Neuronal stem cell (in vitro differentiated cells): ENCODE data around the gene ABCC8.
A peak's percentile ranks its signal among the peaks of the same experiment; 100 is the strongest.

ENCODE experiments used
- DNase-seq: peaks from one replicate; pipeline ENCODE4 v3.0.0-alpha.2; 2013; ENCODE audit warnings: low spot score
- H2AFZ ChIP-seq: one replicate; pipeline ENCODE4 v1.6.1; 2013; ENCODE audit warnings: mild to moderate bottlenecking, low read length, inconsistent platforms
- H2AK5ac ChIP-seq: 2 replicates; pipeline ENCODE4 v1.6.1; 2013; ENCODE audit warnings: low read depth, mild to moderate bottlenecking, inconsistent platforms, low read length, moderate library complexity, mixed read lengths
- H2BK120ac ChIP-seq: 2 replicates; pipeline ENCODE4 v1.6.1; 2013; ENCODE audit warnings: low read depth, mild to moderate bottlenecking, inconsistent platforms, low read length, moderate library complexity, mixed read lengths
- H2BK12ac ChIP-seq: one replicate; pipeline ENCODE4 v1.6.1; 2013; ENCODE audit warnings: low read length, inconsistent platforms
- H2BK15ac ChIP-seq: 2 replicates; pipeline ENCODE4 v1.6.1; 2013; ENCODE audit warnings: mild to moderate bottlenecking, low read length, inconsistent platforms, mixed read lengths
- H2BK5ac ChIP-seq: one replicate; pipeline ENCODE4 v1.6.1; 2013; ENCODE audit warnings: inconsistent platforms, mild to moderate bottlenecking, low read length, moderate library complexity
- H3K14ac ChIP-seq: one replicate; pipeline ENCODE4 v1.6.1; 2013; ENCODE audit warnings: low read length, inconsistent platforms
- H3K18ac ChIP-seq: 2 replicates; pipeline ENCODE4 v1.6.1; 2013; ENCODE audit warnings: low read length, inconsistent platforms
- H3K23ac ChIP-seq: 2 replicates; pipeline ENCODE4 v1.6.1; 2013; ENCODE audit warnings: low read depth, mild to moderate bottlenecking, mixed read lengths, low read length, inconsistent platforms; ENCODE audit not compliant: poor library complexity
- H3K27ac ChIP-seq: replicated peaks from 3 replicates; pipeline ENCODE4 v1.5.1; 2013; ENCODE audit warnings: low read length, inconsistent platforms
- H3K27me3 ChIP-seq, 3 experiments: 2 replicates each; pipeline ENCODE4 v1.6.1; 2013; ENCODE audit warnings: low read length in 3 of 3, mild to moderate bottlenecking in 2 of 3, inconsistent platforms in 1 of 3, low read depth in 1 of 3, mixed read lengths in 1 of 3, moderate library complexity in 1 of 3; ENCODE audit not compliant: control insufficient read depth in 3 of 3, insufficient read depth in 3 of 3
- H3K36me3 ChIP-seq, 2 donors: replicated peaks in 1 of 2; 2 replicates each; pipeline ENCODE4 v1.6.1; 2013; ENCODE audit warnings: low read length in 2 of 2; ENCODE audit not compliant: control insufficient read depth in 2 of 2, insufficient read depth in 2 of 2
- H3K4ac ChIP-seq: 2 replicates; pipeline ENCODE4 v1.6.1; 2013; ENCODE audit warnings: inconsistent platforms, mild to moderate bottlenecking, low read length, moderate library complexity
- H3K4me1 ChIP-seq, 2 donors: 1 replicate in 1 of 2; 2 replicates in 1 of 2; pipeline ENCODE4 v1.6.1; 2013; ENCODE audit warnings: low read length in 2 of 2, low read depth in 1 of 2; ENCODE audit not compliant: control insufficient read depth in 2 of 2, insufficient read depth in 1 of 2
- H3K4me2 ChIP-seq: one replicate; pipeline ENCODE4 v1.6.1; 2013; ENCODE audit warnings: mild to moderate bottlenecking, low read length, inconsistent platforms; ENCODE audit not compliant: insufficient read depth, poor library complexity, severe bottlenecking
- H3K4me3 ChIP-seq, 2 donors: 2 replicates each; pipeline ENCODE4 v1.5.1; 2013; ENCODE audit warnings: low read length in 2 of 2, mild to moderate bottlenecking in 2 of 2, inconsistent platforms in 1 of 2, moderate library complexity in 1 of 2
- H3K79me1 ChIP-seq: one replicate; pipeline ENCODE4 v1.6.1; 2013; ENCODE audit warnings: low read depth, mild to moderate bottlenecking, inconsistent platforms, low read length, moderate library complexity
- H3K9ac ChIP-seq: one replicate; pipeline ENCODE4 v1.6.1; 2013; ENCODE audit warnings: mild to moderate bottlenecking, low read depth, low read length, inconsistent platforms; ENCODE audit not compliant: poor library complexity
- H3K9me3 ChIP-seq, 2 donors: replicated peaks in 1 of 2; 2 replicates each; pipeline versions ENCODE3 to v1.6.1; 2013; ENCODE audit warnings: low read length in 2 of 2, mild to moderate bottlenecking in 2 of 2, inconsistent platforms in 1 of 2, low read depth in 1 of 2, mixed read lengths in 1 of 2, moderate library complexity in 1 of 2; ENCODE audit not compliant: control insufficient read depth in 2 of 2, insufficient read depth in 1 of 2
- H4K8ac ChIP-seq: one replicate; pipeline ENCODE4 v1.6.1; 2013; ENCODE audit warnings: low read depth, mild to moderate bottlenecking, inconsistent platforms, low read length, moderate library complexity
- H4K91ac ChIP-seq: one replicate; pipeline ENCODE4 v1.6.1; 2013; ENCODE audit warnings: low read length, low read depth, mild to moderate bottlenecking, inconsistent platforms; ENCODE audit not compliant: poor library complexity
- WGBS, 2 donors: extraction: QIAGEN DNeasy Blood & Tissue Kit; methylation state at CpG; one replicate each; pipeline ENCODE4 v1.1.7; 2013; ENCODE audit warnings: missing lambda C conversion rate in 2 of 2, mixed read lengths in 1 of 2; ENCODE audit not compliant: insufficient read length in 2 of 2, insufficient replicate concordance in 1 of 2; ENCODE audit errors: extremely low coverage in 2 of 2; 5-methylcytosine and 5-hydroxymethylcytosine counted together

ABCC8 gene

GRCh38 chr11:17437366-17437765 lies 39.3 kb downstream of the ABCC8 start:
- DNase-seq = no peak
- no peak overlapping the region for H2BK15ac ChIP-seq
- WGBS, 2 donors = no CpG with 5 or more reads among the region's 3 CpGs

GRCh38 chr11:17434108-17434507 lies 42.5 kb downstream of the ABCC8 start:
- no peak for DNase-seq
- no peaks in the 10 kb centered on the region for H3K79me1 ChIP-seq
- H3K4me2 ChIP-seq = no peak overlapping the region
- no peak overlapping the region for H2BK120ac ChIP-seq
- H2BK12ac ChIP-seq = no peak overlapping the region
- H3K4me1 ChIP-seq = peaks cover 0 to 11% of the 10 kb centered on the region in 2 donors
- peaks cover 0 to 6% (median 0%) of the 10 kb centered on the region in 3 experiments for H3K27me3 ChIP-seq
- no peak overlapping the region for H3K27ac ChIP-seq
- no peak overlapping the region for H3K18ac ChIP-seq
- H3K4me3 ChIP-seq = no peak overlapping the region
- no peak overlapping the region for H2BK15ac ChIP-seq
- no peak overlapping the region for H2AFZ ChIP-seq
- no peak overlapping the region for H4K91ac ChIP-seq
- no peaks in the 10 kb centered on the region for H3K36me3 ChIP-seq
- no peak overlapping the region for H3K14ac ChIP-seq
- H3K4ac ChIP-seq = no peak overlapping the region
- no peak overlapping the region for H2BK5ac ChIP-seq
- H2AK5ac ChIP-seq = no peak overlapping the region
- H3K9me3 ChIP-seq = no peaks in the 10 kb centered on the region
- H4K8ac ChIP-seq = no peak overlapping the region
- WGBS, 2 donors = no CpG with 5 or more reads among the region's 4 CpGs
- no peak overlapping the region for H3K23ac ChIP-seq
- no peak overlapping the region for H3K9ac ChIP-seq

More at GRCh38 chr11:17437366-17437765, 39.3 kb downstream of the ABCC8 start:
- H3K4me1 ChIP-seq = peaks cover 0 to 12% of the 10 kb centered on the region in 2 donors
- H4K8ac ChIP-seq = no peak overlapping the region
- H3K4me2 ChIP-seq = no peak overlapping the region
- H3K27ac ChIP-seq = no peak overlapping the region
- no peak overlapping the region for H2AFZ ChIP-seq
- no peaks in the 10 kb centered on the region for H3K36me3 ChIP-seq
- H3K23ac ChIP-seq = no peak overlapping the region
- H3K9ac ChIP-seq = no peak overlapping the region
- H3K4ac ChIP-seq = no peak overlapping the region
- H2AK5ac ChIP-seq = no peak overlapping the region
- no peak overlapping the region for H3K18ac ChIP-seq
- no peaks in the 10 kb centered on the region for H3K79me1 ChIP-seq
- H4K91ac ChIP-seq = no peak overlapping the region
- H2BK5ac ChIP-seq = no peak overlapping the region
- H3K27me3 ChIP-seq = peaks cover 0 to 4% (median 0%) of the 10 kb centered on the region in 3 experiments
- H2BK12ac ChIP-seq = no peak overlapping the region
- no peak overlapping the region for H3K4me3 ChIP-seq
- H3K14ac ChIP-seq = no peak overlapping the region
- peak overlapping the region; percentile 37 for H2BK120ac ChIP-seq
- no peaks in the 10 kb centered on the region for H3K9me3 ChIP-seq

- Histone ChIP-seq H2BK120ac (no peak overlapping the region), H4K8ac (no peak overlapping the region), H3K36me3 (no peaks in the 10 kb centered on the region), H3K27me3 (peaks cover 0 to 15% (median 0%) of the 10 kb centered on the region in 3 experiments), H3K79me1 (no peaks in the 10 kb centered on the region), H3K4me3 (no peak overlapping the region), H3K9me3 (no peaks in the 10 kb centered on the region), H2BK5ac (no peak overlapping the region), H2AFZ (no peak overlapping the region), H3K9ac (no peak overlapping the region), H3K23ac (no peak overlapping the region), H2AK5ac (no peak overlapping the region), H3K18ac (no peak overlapping the region), H4K91ac (no peak overlapping the region), H3K27ac (no peak overlapping the region), H3K14ac (no peak overlapping the region), H3K4ac (no peak overlapping the region), H3K4me1 (peaks cover 0 to 11% of the 10 kb centered on the region in 2 donors), H2BK15ac (no peak overlapping the region), H2BK12ac (no peak overlapping the region), H3K4me2 (no peak overlapping the region)
- WGBS, 2 donors = no CpG with 5 or more reads among the region's 7 CpGs
- DNase-seq = no peak
Observed at GRCh38 chr11:17432002-17432401, 44.6 kb downstream of the ABCC8 start.

- Histone ChIP-seq H3K9ac (no peak overlapping the region), H2AFZ (no peak overlapping the region), H2BK12ac (no peak overlapping the region), H2BK15ac (peak overlapping the region; percentile 11), H3K36me3 (no peaks in the 10 kb centered on the region), H3K79me1 (no peaks in the 10 kb centered on the region), H3K4me2 (no peak overlapping the region), H3K27ac (no peak overlapping the region), H3K4me1 (peaks cover 0 to 11% of the 10 kb centered on the region in 2 donors), H4K91ac (no peak overlapping the region), H2BK120ac (no peak overlapping the region), H2BK5ac (no peak overlapping the region), H3K18ac (peak overlapping the region; percentile 58), H3K9me3 (no peaks in the 10 kb centered on the region), H3K23ac (peak overlapping the region; percentile 18), H3K4ac (no peak overlapping the region), H3K4me3 (no peak overlapping the region), H3K14ac (no peak overlapping the region), H3K27me3 (peaks cover 0 to 15% (median 0%) of the 10 kb centered on the region in 3 experiments), H2AK5ac (peak overlapping the region; percentile 28), H4K8ac (no peak overlapping the region)
- DNase-seq = no peak
- WGBS, 2 donors = no CpG with 5 or more reads among the region's 8 CpGs
Observed at GRCh38 chr11:17431139-17431538, 45.5 kb downstream of the ABCC8 start.
